ENCODE data around the gene ZCCHC13.
A peak's percentile ranks its signal among the peaks of the same experiment; 100 is the strongest.
"Not testable (repeated sequence)": the region's sequence is repeated elsewhere in the genome, so short reads cannot be mapped to it uniquely, and the experiment has no call there.

Gene ZCCHC13

GRCh38 chrX:74324131-74324530, 20.2 kb downstream of the ZCCHC13 start:
- DNase-seq, result no peak

- no peak for DNase-seq
These were observed 21.4 kb downstream of the ZCCHC13 start for GRCh38 chrX:74325130-74326059.

GRCh38 chrX:74338852-74339251, 34.9 kb downstream of the ZCCHC13 start:
- no peak for DNase-seq

- peak; percentile 32 to 35 for DNase-seq
These were observed 36.1 kb downstream of the ZCCHC13 start for GRCh38 chrX:74340051-74340450.

- DNase-seq, result not testable (repeated sequence)
These were observed 38.2 kb downstream of the ZCCHC13 start for GRCh38 chrX:74342211-74342610.

- DNase-seq, result peak; percentile 88 to 90
These were observed 39.6 kb downstream of the ZCCHC13 start for GRCh38 chrX:74343343-74344279.

GRCh38 chrX:74344280-74344622, 40.3 kb downstream of the ZCCHC13 start:
- no peak for DNase-seq

- no peak for DNase-seq
These were observed 42.1 kb downstream of the ZCCHC13 start for GRCh38 chrX:74346088-74346487.

- no peak for DNase-seq
These were observed 45.4 kb downstream of the ZCCHC13 start for GRCh38 chrX:74349387-74349786.

GRCh38 chrX:74351760-74352159, 47.8 kb downstream of the ZCCHC13 start:
- no peak for DNase-seq

GRCh38 chrX:74353984-74354383, 50.0 kb downstream of the ZCCHC13 start:
- no peak for DNase-seq
